SK-N-SH (cell line): ENCODE results near the gene RPL39. TPM values are rescaled to one million over a fixed set of nuclear protein-coding genes. Genes with fewer than 3 reads are reported as not detected.

Source experiments
- CTCF ChIA-PET: fragments of 300-600, 350-600 bp; formaldehyde crosslinking; extraction: SDS; loops from one replicate; lab custom pipeline; 2021; lab: Yijun Ruan, JAX
- POLR2A ChIA-PET: fragments of 350-600 bp; sonication (Branson Sonifier 250); formaldehyde crosslinking; extraction: SDS; loops from one replicate; lab custom pipeline; 2020; ENCODE audit warnings: antibody characterized with exemption, inconsistent platforms; lab: Yijun Ruan, JAX
- DNase-seq: peaks from one replicate; pipeline ENCODE4 v3.0.0; 2012
- H2AFZ ChIP-seq: fragments of 200-600 bp; sonication (generic); 2 replicates; pipeline ENCODE4 v1.8.1; 2016; ENCODE audit warnings: antibody characterized with exemption, mild to moderate bottlenecking, low read depth
- H3F3A ChIP-seq: fragments of 200-600 bp; sonication (generic); replicated peaks from 2 replicates; pipeline ENCODE3; 2016; ENCODE audit warnings: antibody characterized with exemption, mild to moderate bottlenecking; ENCODE audit not compliant: insufficient read depth
- H3K27ac ChIP-seq, 2 experiments: fragments of 200-500 bp in 1 of 2; fragments of 200-600 bp in 1 of 2; sonication (Bioruptor generic) in 1 of 2; sonication (generic), shearing (Covaris generic) in 1 of 2; 2 replicates each; pipeline versions ENCODE4 v1.5.1 to v1.6.1; 2014 to 2016; ENCODE audit warnings: low read depth in 2 of 2, inconsistent platforms in 1 of 2, low read length in 1 of 2, mild to moderate bottlenecking in 1 of 2, mixed read lengths in 1 of 2
- H3K27me3 ChIP-seq: fragments of 200-600 bp; sonication (generic), shearing (Covaris generic); 2 replicates; pipeline ENCODE4 v1.6.1; 2016; ENCODE audit warnings: mixed run types; ENCODE audit not compliant: insufficient read depth
- H3K36me3 ChIP-seq, 2 experiments: fragments of 200-500 bp in 1 of 2; fragments of 200-600 bp in 1 of 2; sonication (Bioruptor generic) in 1 of 2; sonication (generic) in 1 of 2; replicated peaks in 1 of 2; 2 replicates each; pipeline versions ENCODE3 to v1.5.1; 2014 to 2016; ENCODE audit warnings: low read length in 1 of 2, mild to moderate bottlenecking in 1 of 2; ENCODE audit not compliant: insufficient read depth in 2 of 2, control insufficient read depth in 1 of 2
- H3K4me1 ChIP-seq, 2 experiments: fragments of 200-500 bp in 1 of 2; fragments of 200-600 bp in 1 of 2; sonication (Bioruptor generic) in 1 of 2; sonication (generic), shearing (Covaris generic) in 1 of 2; 2 replicates each; pipeline versions ENCODE4 v1.5.1 to v1.6.1; 2014 to 2016; ENCODE audit warnings: low read depth in 1 of 2, low read length in 1 of 2, mixed run types in 1 of 2; ENCODE audit not compliant: insufficient read depth in 2 of 2, control insufficient read depth in 1 of 2
- H3K4me2 ChIP-seq: fragments of 200-600 bp; sonication (generic), shearing (Covaris generic); 2 replicates; pipeline ENCODE4 v1.6.1; 2017; ENCODE audit warnings: mixed run types
- H3K4me3 ChIP-seq, 2 experiments: fragments of 200-500 bp in 1 of 2; fragments of 200-600 bp in 1 of 2; sonication (Bioruptor generic) in 1 of 2; sonication (generic), shearing (Covaris generic) in 1 of 2; 2 replicates each; pipeline versions ENCODE4 v1.5.1 to v1.8.1; 2014 to 2016; ENCODE audit warnings: low read depth in 2 of 2, inconsistent platforms in 1 of 2, low read length in 1 of 2, mild to moderate bottlenecking in 1 of 2, mixed read lengths in 1 of 2, moderate library complexity in 1 of 2
- H3K79me2 ChIP-seq: fragments of 200-600 bp; sonication (generic); 2 replicates; pipeline ENCODE4 v1.8.1; 2017; ENCODE audit warnings: mild to moderate bottlenecking; ENCODE audit not compliant: insufficient read depth
- H3K9ac ChIP-seq: fragments of 200-600 bp; sonication (generic); 2 replicates; pipeline ENCODE4 v1.6.1; 2017; ENCODE audit warnings: mixed run types
- H3K9me2 ChIP-seq: fragments of 200-600 bp; sonication (generic); 2 replicates; pipeline ENCODE4 v1.6.1; 2017; ENCODE audit warnings: mixed run types
- H3K9me3 ChIP-seq: fragments of 200-600 bp; sonication (generic); 2 replicates; pipeline ENCODE4 v1.6.1; 2017; ENCODE audit warnings: mixed run types, mild to moderate bottlenecking, moderate library complexity
- H4K20me1 ChIP-seq: fragments of 200-600 bp; sonication (generic); 2 replicates; pipeline ENCODE4 v1.6.1; 2017; ENCODE audit warnings: mild to moderate bottlenecking, mixed run types; ENCODE audit not compliant: insufficient read depth
- EZH2phosphoT487 ChIP-seq: fragments of 200-600 bp; sonication (generic); IDR thresholded peaks from 2 replicates; pipeline ENCODE4 v1.6.1; 2017; ENCODE audit warnings: low read depth, mixed run types, mild to moderate bottlenecking, antibody characterized with exemption, moderate library complexity, borderline replicate concordance
- FOXJ3 ChIP-seq: sonication (generic); formaldehyde crosslinking; IDR thresholded peaks from 2 replicates; pipeline ENCODE4 v1.5.1; 2020; ENCODE audit warnings: mild to moderate bottlenecking, missing genetic modification reagents
- FOXM1 ChIP-seq: IDR thresholded peaks from 2 replicates; pipeline ENCODE4 v1.4.0; 2012; ENCODE audit warnings: low read depth, mild to moderate bottlenecking
- GABPA ChIP-seq: IDR thresholded peaks from 2 replicates; pipeline ENCODE4 v1.4.0; 2012; ENCODE audit warnings: low read depth, mild to moderate bottlenecking
- GATA2 ChIP-seq: sonication (generic); formaldehyde crosslinking; IDR thresholded peaks from 2 replicates; pipeline ENCODE4 v1.5.0; 2020; ENCODE audit warnings: mild to moderate bottlenecking, missing genetic modification reagents
- JUND ChIP-seq: IDR thresholded peaks from 2 replicates; pipeline ENCODE4 v1.4.0; 2012
- NRF1 ChIP-seq: IDR thresholded peaks from 2 replicates; pipeline ENCODE4 v1.6.1; 2012; ENCODE audit warnings: low read depth, mild to moderate bottlenecking, low read length
- RAD21 ChIP-seq: IDR thresholded peaks from 2 replicates; pipeline ENCODE4 v1.6.1; 2012; ENCODE audit warnings: mild to moderate bottlenecking, low read length
- RCOR1 ChIP-seq: fragments of 150-350 bp; IDR thresholded peaks from 2 replicates; pipeline ENCODE4 v1.6.1; 2017; ENCODE audit warnings: antibody characterized with exemption, low read length
- SMC3 ChIP-seq: IDR thresholded peaks from 2 replicates; pipeline ENCODE4 v1.6.1; 2012; ENCODE audit warnings: low read depth, low read length, improper control_type of control experiment
- TAF1 ChIP-seq: IDR thresholded peaks from 2 replicates; pipeline ENCODE4 v1.6.1; 2012; ENCODE audit warnings: low read depth, mild to moderate bottlenecking, low read length, moderate library complexity, borderline replicate concordance
- TCF12 ChIP-seq: IDR thresholded peaks from 2 replicates; pipeline ENCODE4 v1.4.0; 2012
- YY1 ChIP-seq: IDR thresholded peaks from 2 replicates; pipeline ENCODE4 v1.4.0; 2012; ENCODE audit warnings: low read depth, mild to moderate bottlenecking
- WGBS: methylation state at CpG from one replicate; pipeline ENCODE4 v1.1.6; 2017; ENCODE audit warnings: low lambda C conversion rate; 5-methylcytosine and 5-hydroxymethylcytosine counted together
- polyA plus RNA-seq, 3 experiments: library from polyadenylated mRNA; depleted of rRNA; stranded (reverse); fragments of >200 nt; gene quantifications; 2 replicates each; pipeline ENCODE4 v1.2.3, GENCODE V29; 2012
- TF ChIP-seq, protein P1 (sequence below): IDR thresholded peaks from 2 replicates; pipeline ENCODE4 v1.4.0; 2012; ENCODE audit warnings: low read depth
- TF ChIP-seq, protein P2 (sequence below): fragments of 200-600 bp; sonication (generic); IDR thresholded peaks from 2 replicates; pipeline ENCODE4 v1.6.1; 2017; ENCODE audit warnings: antibody characterized with exemption, mild to moderate bottlenecking, moderate library complexity
- TF ChIP-seq, protein P3 (sequence below): IDR thresholded peaks from 2 replicates; pipeline ENCODE4 v1.6.1; 2012; ENCODE audit warnings: mild to moderate bottlenecking, low read depth, low read length, moderate library complexity
- TF ChIP-seq, protein P4 (sequence below): IDR thresholded peaks from 2 replicates; pipeline ENCODE4 v1.4.0; 2012; ENCODE audit warnings: low read depth, borderline replicate concordance
- TF ChIP-seq, protein P5 (sequence below): fragments of 150-350 bp; IDR thresholded peaks from 2 replicates; pipeline ENCODE4 v1.6.1; 2016; ENCODE audit warnings: mild to moderate bottlenecking, low read depth, low read length

The RPL39 gene
- polyA plus RNA-seq, 1 of the 3 experiments (the other 2 are of a cell fraction): 4,443 TPM

DNA sequence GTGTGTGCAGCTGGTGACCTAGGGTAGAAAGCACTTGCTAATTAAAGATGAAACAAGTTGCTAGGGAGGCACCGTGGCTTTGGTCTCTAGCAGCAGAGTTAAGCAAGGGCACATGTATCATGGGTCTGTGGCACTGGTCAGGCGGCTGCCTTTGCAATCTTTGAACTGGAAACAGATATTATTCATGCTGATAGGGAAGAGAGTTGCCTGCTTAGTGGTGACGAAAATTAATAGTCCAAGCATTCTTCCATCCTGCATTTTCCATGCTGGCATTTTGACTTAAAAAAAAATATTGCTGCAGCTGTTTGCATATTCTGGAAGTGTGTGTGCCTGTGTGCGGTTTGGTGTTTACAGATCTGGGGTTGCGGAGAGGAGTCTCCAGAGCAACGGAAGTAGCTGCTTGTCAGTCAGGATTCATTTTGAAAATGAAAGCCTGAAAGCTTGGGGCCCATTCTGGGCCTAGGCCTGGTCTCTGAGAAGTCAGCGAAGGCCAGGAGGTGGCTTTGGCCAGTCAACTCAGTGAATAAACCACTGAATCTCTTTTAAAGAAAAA is 35.4 kb downstream of the RPL39 start:
- no peaks in the 10 kb centered on the region for H3K36me3 ChIP-seq
- no peak overlapping the region for H3K4me2 ChIP-seq
- CTCF ChIA-PET: interaction anchor here (1.4 to 3.6 kb wide), 5 partner anchors 11 to 146 kb away, joined by 3 to 12 read pairs (median 4); no protein-coding TSS in a partner anchor
- H4K20me1 ChIP-seq: no peaks in the 10 kb centered on the region
- TF ChIP-seq NRF1: no peak
- TF ChIP-seq RCOR1: no peak
- TF ChIP-seq, protein P1, sequence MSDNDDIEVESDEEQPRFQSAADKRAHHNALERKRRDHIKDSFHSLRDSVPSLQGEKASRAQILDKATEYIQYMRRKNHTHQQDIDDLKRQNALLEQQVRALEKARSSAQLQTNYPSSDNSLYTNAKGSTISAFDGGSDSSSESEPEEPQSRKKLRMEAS: no peak
- TF ChIP-seq, all 33 proteins: peak for 0
- POLR2A ChIA-PET: no interaction called here
- H3K9ac ChIP-seq: no peak overlapping the region
- no peak overlapping the region for H2AFZ ChIP-seq
- H3K9me2 ChIP-seq: no peaks in the 10 kb centered on the region
- H3K79me2 ChIP-seq: no peaks in the 10 kb centered on the region
- no peaks in the 10 kb centered on the region for H3K9me3 ChIP-seq
- DNase-seq: no peak
- no peak overlapping the region for H3K4me3 ChIP-seq
- H3K4me1 ChIP-seq: no peaks in the 10 kb centered on the region
- WGBS: 68% methylated on average over 7 of the region's 7 CpGs
- no peak overlapping the region for H3K27ac ChIP-seq
- no peaks in the 10 kb centered on the region for H3F3A ChIP-seq
- H3K27me3 ChIP-seq: peaks cover 27% of the 10 kb centered on the region

DNA sequence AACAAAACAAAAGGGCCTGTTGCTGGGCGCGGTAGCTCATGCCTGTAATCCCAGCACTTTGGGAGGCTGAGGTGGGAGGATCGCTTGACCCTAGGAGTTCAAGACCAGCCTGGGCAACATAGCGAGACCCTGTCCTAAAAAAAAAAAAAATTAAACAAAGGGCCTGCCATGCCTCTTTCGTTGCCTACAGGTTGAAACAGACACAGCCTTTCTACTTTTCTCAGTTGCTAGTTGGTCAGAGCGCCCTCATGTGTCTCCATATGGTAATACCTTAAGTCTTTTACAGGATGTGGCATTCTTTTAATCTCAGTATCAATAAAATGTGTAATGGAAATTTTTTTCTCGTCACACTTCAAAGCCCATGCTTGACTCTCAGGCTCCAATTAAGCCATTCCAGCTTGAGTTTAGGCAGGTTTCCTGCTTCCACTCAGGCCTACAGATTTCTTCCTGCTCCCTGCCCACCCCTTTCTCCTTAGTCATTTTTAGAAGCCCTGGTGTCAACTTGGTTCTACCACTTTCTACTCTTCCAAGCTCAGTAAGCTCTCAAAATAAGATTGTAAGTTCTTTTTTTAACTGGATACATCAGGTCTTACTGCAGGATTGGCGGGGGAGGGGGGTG is 37.7 kb downstream of the RPL39 start:
- Histone ChIP-seq H4K20me1 (no peaks in the 10 kb centered on the region), H3K79me2 (no peaks in the 10 kb centered on the region), H3K4me2 (no peak overlapping the region), H3K27ac (no peak overlapping the region), H3K9me2 (no peaks in the 10 kb centered on the region), H3K4me3 (no peak overlapping the region), H3K36me3 (no peaks in the 10 kb centered on the region), H2AFZ (no peak overlapping the region), H3K27me3 (peaks cover 21% of the 10 kb centered on the region), H3K4me1 (no peaks in the 10 kb centered on the region), H3K9me3 (no peaks in the 10 kb centered on the region), H3F3A (no peaks in the 10 kb centered on the region), H3K9ac (no peak overlapping the region)
- CTCF ChIA-PET: interaction anchor here (0.7 to 2.9 kb wide), 19 partner anchors 8 to 272 kb away, joined by 3 to 12 read pairs (median 3); no protein-coding TSS in a partner anchor
- WGBS: 38% methylated on average over 8 of the region's 8 CpGs
- peak; percentile 57 for DNase-seq
- POLR2A ChIA-PET: no interaction called here
- no peak for TF ChIP-seq TCF12
- TF ChIP-seq, protein P2, sequence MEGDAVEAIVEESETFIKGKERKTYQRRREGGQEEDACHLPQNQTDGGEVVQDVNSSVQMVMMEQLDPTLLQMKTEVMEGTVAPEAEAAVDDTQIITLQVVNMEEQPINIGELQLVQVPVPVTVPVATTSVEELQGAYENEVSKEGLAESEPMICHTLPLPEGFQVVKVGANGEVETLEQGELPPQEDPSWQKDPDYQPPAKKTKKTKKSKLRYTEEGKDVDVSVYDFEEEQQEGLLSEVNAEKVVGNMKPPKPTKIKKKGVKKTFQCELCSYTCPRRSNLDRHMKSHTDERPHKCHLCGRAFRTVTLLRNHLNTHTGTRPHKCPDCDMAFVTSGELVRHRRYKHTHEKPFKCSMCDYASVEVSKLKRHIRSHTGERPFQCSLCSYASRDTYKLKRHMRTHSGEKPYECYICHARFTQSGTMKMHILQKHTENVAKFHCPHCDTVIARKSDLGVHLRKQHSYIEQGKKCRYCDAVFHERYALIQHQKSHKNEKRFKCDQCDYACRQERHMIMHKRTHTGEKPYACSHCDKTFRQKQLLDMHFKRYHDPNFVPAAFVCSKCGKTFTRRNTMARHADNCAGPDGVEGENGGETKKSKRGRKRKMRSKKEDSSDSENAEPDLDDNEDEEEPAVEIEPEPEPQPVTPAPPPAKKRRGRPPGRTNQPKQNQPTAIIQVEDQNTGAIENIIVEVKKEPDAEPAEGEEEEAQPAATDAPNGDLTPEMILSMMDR: peak; percentile 65
- no peak for TF ChIP-seq FOXJ3 (CRISPR knock-in tag)
- TF ChIP-seq SMC3: peak; percentile 45
- no peak for TF ChIP-seq JUND
- TF ChIP-seq, protein P3, sequence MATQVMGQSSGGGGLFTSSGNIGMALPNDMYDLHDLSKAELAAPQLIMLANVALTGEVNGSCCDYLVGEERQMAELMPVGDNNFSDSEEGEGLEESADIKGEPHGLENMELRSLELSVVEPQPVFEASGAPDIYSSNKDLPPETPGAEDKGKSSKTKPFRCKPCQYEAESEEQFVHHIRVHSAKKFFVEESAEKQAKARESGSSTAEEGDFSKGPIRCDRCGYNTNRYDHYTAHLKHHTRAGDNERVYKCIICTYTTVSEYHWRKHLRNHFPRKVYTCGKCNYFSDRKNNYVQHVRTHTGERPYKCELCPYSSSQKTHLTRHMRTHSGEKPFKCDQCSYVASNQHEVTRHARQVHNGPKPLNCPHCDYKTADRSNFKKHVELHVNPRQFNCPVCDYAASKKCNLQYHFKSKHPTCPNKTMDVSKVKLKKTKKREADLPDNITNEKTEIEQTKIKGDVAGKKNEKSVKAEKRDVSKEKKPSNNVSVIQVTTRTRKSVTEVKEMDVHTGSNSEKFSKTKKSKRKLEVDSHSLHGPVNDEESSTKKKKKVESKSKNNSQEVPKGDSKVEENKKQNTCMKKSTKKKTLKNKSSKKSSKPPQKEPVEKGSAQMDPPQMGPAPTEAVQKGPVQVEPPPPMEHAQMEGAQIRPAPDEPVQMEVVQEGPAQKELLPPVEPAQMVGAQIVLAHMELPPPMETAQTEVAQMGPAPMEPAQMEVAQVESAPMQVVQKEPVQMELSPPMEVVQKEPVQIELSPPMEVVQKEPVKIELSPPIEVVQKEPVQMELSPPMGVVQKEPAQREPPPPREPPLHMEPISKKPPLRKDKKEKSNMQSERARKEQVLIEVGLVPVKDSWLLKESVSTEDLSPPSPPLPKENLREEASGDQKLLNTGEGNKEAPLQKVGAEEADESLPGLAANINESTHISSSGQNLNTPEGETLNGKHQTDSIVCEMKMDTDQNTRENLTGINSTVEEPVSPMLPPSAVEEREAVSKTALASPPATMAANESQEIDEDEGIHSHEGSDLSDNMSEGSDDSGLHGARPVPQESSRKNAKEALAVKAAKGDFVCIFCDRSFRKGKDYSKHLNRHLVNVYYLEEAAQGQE: no peak
- TF ChIP-seq GATA2 (CRISPR knock-in tag): no peak
- TF ChIP-seq GABPA: no peak
- TF ChIP-seq EZH2phosphoT487: no peak
- no peak for TF ChIP-seq RCOR1
- TF ChIP-seq YY1: no peak
- TF ChIP-seq TAF1: no peak
- peak; percentile 67 for TF ChIP-seq RAD21
- no peak for TF ChIP-seq FOXM1
- TF ChIP-seq, protein P4, sequence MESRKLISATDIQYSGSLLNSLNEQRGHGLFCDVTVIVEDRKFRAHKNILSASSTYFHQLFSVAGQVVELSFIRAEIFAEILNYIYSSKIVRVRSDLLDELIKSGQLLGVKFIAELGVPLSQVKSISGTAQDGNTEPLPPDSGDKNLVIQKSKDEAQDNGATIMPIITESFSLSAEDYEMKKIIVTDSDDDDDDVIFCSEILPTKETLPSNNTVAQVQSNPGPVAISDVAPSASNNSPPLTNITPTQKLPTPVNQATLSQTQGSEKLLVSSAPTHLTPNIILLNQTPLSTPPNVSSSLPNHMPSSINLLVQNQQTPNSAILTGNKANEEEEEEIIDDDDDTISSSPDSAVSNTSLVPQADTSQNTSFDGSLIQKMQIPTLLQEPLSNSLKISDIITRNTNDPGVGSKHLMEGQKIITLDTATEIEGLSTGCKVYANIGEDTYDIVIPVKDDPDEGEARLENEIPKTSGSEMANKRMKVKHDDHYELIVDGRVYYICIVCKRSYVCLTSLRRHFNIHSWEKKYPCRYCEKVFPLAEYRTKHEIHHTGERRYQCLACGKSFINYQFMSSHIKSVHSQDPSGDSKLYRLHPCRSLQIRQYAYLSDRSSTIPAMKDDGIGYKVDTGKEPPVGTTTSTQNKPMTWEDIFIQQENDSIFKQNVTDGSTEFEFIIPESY: no peak
- TF ChIP-seq, protein P5, sequence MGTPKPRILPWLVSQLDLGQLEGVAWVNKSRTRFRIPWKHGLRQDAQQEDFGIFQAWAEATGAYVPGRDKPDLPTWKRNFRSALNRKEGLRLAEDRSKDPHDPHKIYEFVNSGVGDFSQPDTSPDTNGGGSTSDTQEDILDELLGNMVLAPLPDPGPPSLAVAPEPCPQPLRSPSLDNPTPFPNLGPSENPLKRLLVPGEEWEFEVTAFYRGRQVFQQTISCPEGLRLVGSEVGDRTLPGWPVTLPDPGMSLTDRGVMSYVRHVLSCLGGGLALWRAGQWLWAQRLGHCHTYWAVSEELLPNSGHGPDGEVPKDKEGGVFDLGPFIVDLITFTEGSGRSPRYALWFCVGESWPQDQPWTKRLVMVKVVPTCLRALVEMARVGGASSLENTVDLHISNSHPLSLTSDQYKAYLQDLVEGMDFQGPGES: no peak
